SK-N-MC (cell line): ENCODE results near the gene FRAT2.
"Not testable (repeated sequence)": the region's sequence is repeated elsewhere in the genome, so short reads cannot be mapped to it uniquely, and the experiment has no call there.

Experiments used
- DNase-seq: peaks from one replicate; pipeline ENCODE4 v3.0.0-alpha.2; 2011; ENCODE audit warnings: low read depth, low spot score
- H3K27ac ChIP-seq: fragments of 200-600 bp; sonication (generic); 2 replicates; pipeline ENCODE4 v1.5.1; 2016; ENCODE audit warnings: mixed run types
- H3K36me3 ChIP-seq: fragments of 200-600 bp; sonication (generic); 2 replicates; pipeline ENCODE4 v1.6.1; 2017; ENCODE audit warnings: antibody characterized with exemption, low read length, mixed read lengths; ENCODE audit not compliant: insufficient read depth
- H3K4me3 ChIP-seq: fragments of 200-600 bp; sonication (generic); 2 replicates; pipeline ENCODE4 v1.5.1; 2016
- H3K9ac ChIP-seq: fragments of 200-600 bp; sonication (generic); 2 replicates; pipeline ENCODE4 v1.8.0; 2017; ENCODE audit warnings: mixed run types, mixed read lengths; ENCODE audit not compliant: insufficient read length
- H3K9me3 ChIP-seq: fragments of 200-600 bp; sonication (generic); 2 replicates; pipeline ENCODE4 v1.6.1; 2017; ENCODE audit warnings: low read depth, mild to moderate bottlenecking, antibody characterized with exemption, low read length, moderate library complexity, mixed read lengths
- EZH2 ChIP-seq: fragments of 200-600 bp; sonication (generic); IDR thresholded peaks from one replicate; pipeline ENCODE4 v1.6.1; 2017; ENCODE audit warnings: antibody characterized with exemption
- FOXP2 ChIP-seq: optimal IDR thresholded peaks from 2 replicates; pipeline ENCODE3; 2011; ENCODE audit warnings: mild to moderate bottlenecking, moderate library complexity; ENCODE audit not compliant: insufficient read depth; ENCODE audit errors: extremely low read length, control extremely low read depth
- POLR2AphosphoS5 ChIP-seq: IDR thresholded peaks from 2 replicates; pipeline ENCODE4 v1.6.1; 2012; ENCODE audit warnings: mild to moderate bottlenecking, low read depth, low read length, borderline replicate concordance

Gene FRAT2

GRCh38 chr10:97360705-97361536, 26.4 kb upstream of the FRAT2 start:
- DNase-seq: no peak
- no peak for TF ChIP-seq FOXP2
- no peak for TF ChIP-seq POLR2AphosphoS5
- TF ChIP-seq EZH2: no peak
- Histone ChIP-seq H3K9me3 (no peaks in the 10 kb centered on the region), H3K36me3 (no peaks in the 10 kb centered on the region; the same call in 1 of the 2 replicates), H3K27ac (no peak overlapping the region), H3K4me3 (no peak overlapping the region), H3K9ac (no peak overlapping the region)

- no peaks in the 10 kb centered on the region for H3K9me3 ChIP-seq
- H3K4me3 ChIP-seq: no peak overlapping the region
- H3K9ac ChIP-seq: no peak overlapping the region
- no peaks in the 10 kb centered on the region; the same call in 1 of the 2 replicates for H3K36me3 ChIP-seq
- no peak overlapping the region for H3K27ac ChIP-seq
- DNase-seq: no peak
- TF ChIP-seq FOXP2: no peak
- TF ChIP-seq POLR2AphosphoS5: no peak
- no peak for TF ChIP-seq EZH2
Measured at GRCh38 chr10:97358781-97359180, 24.3 kb upstream of the FRAT2 start.

GRCh38 chr10:97358349-97358748, 23.8 kb upstream of the FRAT2 start:
- H3K36me3 ChIP-seq: no peaks in the 10 kb centered on the region; the same call in 1 of the 2 replicates
- DNase-seq: no peak
- TF ChIP-seq EZH2: no peak
- no peak for TF ChIP-seq FOXP2
- TF ChIP-seq POLR2AphosphoS5: no peak
- H3K9ac ChIP-seq: no peak overlapping the region
- H3K4me3 ChIP-seq: no peak overlapping the region
- no peaks in the 10 kb centered on the region for H3K9me3 ChIP-seq
- H3K27ac ChIP-seq: no peak overlapping the region

- Histone ChIP-seq H3K36me3 (no peaks in the 10 kb centered on the region; the same call in 1 of the 2 replicates), H3K9ac (no peak overlapping the region), H3K9me3 (no peaks in the 10 kb centered on the region), H3K4me3 (no peak overlapping the region), H3K27ac (no peak overlapping the region)
- no peak for TF ChIP-seq EZH2
- DNase-seq: no peak
Measured at GRCh38 chr10:97356918-97357317, 22.4 kb upstream of the FRAT2 start.

- H3K4me3 ChIP-seq: no peak overlapping the region
- DNase-seq: no peak
- H3K9ac ChIP-seq: no peak overlapping the region
- no peak overlapping the region for H3K27ac ChIP-seq
- H3K9me3 ChIP-seq: no peaks in the 10 kb centered on the region
- no peaks in the 10 kb centered on the region; the same call in 1 of the 2 replicates for H3K36me3 ChIP-seq
- TF ChIP-seq POLR2AphosphoS5: no peak
- no peak for TF ChIP-seq FOXP2
- no peak for TF ChIP-seq EZH2
Measured at GRCh38 chr10:97356318-97356914, 21.9 kb upstream of the FRAT2 start.

- no peak for DNase-seq
- H3K9ac ChIP-seq: no peak overlapping the region
- no peak for TF ChIP-seq FOXP2
- TF ChIP-seq EZH2: no peak
- TF ChIP-seq POLR2AphosphoS5: no peak
- no peak overlapping the region for H3K4me3 ChIP-seq
- H3K27ac ChIP-seq: no peak overlapping the region
- no peaks in the 10 kb centered on the region for H3K9me3 ChIP-seq
- H3K36me3 ChIP-seq: no peaks in the 10 kb centered on the region; the same call in 1 of the 2 replicates
Measured at GRCh38 chr10:97355571-97355975, 21.0 kb upstream of the FRAT2 start.

- Histone ChIP-seq H3K4me3 (no peak overlapping the region), H3K36me3 (no peaks in the 10 kb centered on the region; the same call in 1 of the 2 replicates), H3K9me3 (no peaks in the 10 kb centered on the region), H3K9ac (no peak overlapping the region), H3K27ac (no peak overlapping the region)
- no peak for TF ChIP-seq FOXP2
- no peak for TF ChIP-seq EZH2
- TF ChIP-seq POLR2AphosphoS5: no peak
- DNase-seq: no peak
Measured at GRCh38 chr10:97353945-97354344, 19.4 kb upstream of the FRAT2 start.

GRCh38 chr10:97349752-97350513, 15.4 kb upstream of the FRAT2 start:
- Histone ChIP-seq H3K4me3 (no peak overlapping the region), H3K27ac (no peak overlapping the region), H3K9me3 (no peaks in the 10 kb centered on the region), H3K36me3 (no peaks in the 10 kb centered on the region), H3K9ac (no peak overlapping the region)
- TF ChIP-seq FOXP2 (no peak), EZH2 (no peak), POLR2AphosphoS5 (no peak)
- no peak for DNase-seq

GRCh38 chr10:97347317-97347716, 12.8 kb upstream of the FRAT2 start:
- H3K36me3 ChIP-seq: no peaks in the 10 kb centered on the region
- no peak for DNase-seq
- no peaks in the 10 kb centered on the region for H3K9me3 ChIP-seq
- TF ChIP-seq FOXP2: no peak
- TF ChIP-seq EZH2: no peak
- no peak for TF ChIP-seq POLR2AphosphoS5
- no peak overlapping the region for H3K27ac ChIP-seq
- H3K9ac ChIP-seq: no peak overlapping the region
- no peak overlapping the region for H3K4me3 ChIP-seq

- H3K36me3 ChIP-seq, DNase-seq, H3K9me3 ChIP-seq, H3K4me3 ChIP-seq, H3K9ac ChIP-seq, H3K27ac ChIP-seq: not testable (repeated sequence)
Measured at GRCh38 chr10:97343664-97344063, 9.1 kb upstream of the FRAT2 start.
